Measurements from ENCODE around the gene SPN.

GRCh38 chr16:29698042-29698441 lies 35.0 kb downstream of the SPN start:
- TF ChIP-seq POLR2A (IDR thresholded peaks at IDR 0.05) (no peak), CTCF (IDR thresholded peaks at IDR 0.05) (no peak)

Measured in body of pancreas (tissue), 4 donors.